Activated T-cell treated with anti-CD3 and anti-CD28 coated beads, Interleukin-2, amount 50 U/mL, for 72 hours (primary cell): Measurements from ENCODE around the gene ACTR5. TPM values are rescaled to one million over a fixed set of nuclear protein-coding genes. Genes with fewer than 3 reads are reported as not detected.

Experiments used
- ATAC-seq, 2 donors: fragments of 150-1000 bp; cut with Tn5 transposase; replicated peaks in 1 of 2; 2 replicates each; pipeline ENCODE4 v1.10.0; 2021; ENCODE audit warnings: moderate library complexity in 2 of 2, mild to moderate bottlenecking in 1 of 2
- DNase-seq, 2 donors: peaks; one replicate each; pipeline ENCODE4 v3.0.0; 2021 to 2022; ENCODE audit warnings: mixed read lengths in 1 of 2
- H3K27ac Mint-ChIP-seq: one replicate; pipeline ENCODE4 v1.8.0; 2022; ENCODE audit warnings: mild to moderate bottlenecking, moderate library complexity, mixed read lengths
- H3K27me3 Mint-ChIP-seq: one replicate; pipeline ENCODE4 v1.8.0; 2022; ENCODE audit warnings: low read depth, mixed read lengths
- H3K36me3 Mint-ChIP-seq, 2 donors: one replicate each; pipeline ENCODE4 v1.8.0; 2022; ENCODE audit warnings: mixed read lengths in 2 of 2, mild to moderate bottlenecking in 1 of 2; ENCODE audit not compliant: insufficient read depth in 2 of 2
- H3K4me1 Mint-ChIP-seq: one replicate; pipeline ENCODE4 v1.8.0; 2022; ENCODE audit warnings: low read depth, mixed read lengths
- H3K4me3 Mint-ChIP-seq, 2 donors: one replicate each; pipeline ENCODE4 v1.8.0; 2022; ENCODE audit warnings: mild to moderate bottlenecking in 2 of 2, mixed read lengths in 2 of 2, moderate library complexity in 2 of 2
- H3K9me3 Mint-ChIP-seq, 2 donors: one replicate each; pipeline ENCODE4 v1.8.0; 2022; ENCODE audit warnings: mixed read lengths in 2 of 2
- total RNA-seq, 2 donors: library from RNA; stranded (reverse); gene quantifications; one replicate each; pipeline ENCODE4 v1.2.3, GENCODE V29; 2022

The ACTR5 gene
- total RNA-seq, 2 donors from 2014 or later: 8.2 to 8.7 TPM

DNA sequence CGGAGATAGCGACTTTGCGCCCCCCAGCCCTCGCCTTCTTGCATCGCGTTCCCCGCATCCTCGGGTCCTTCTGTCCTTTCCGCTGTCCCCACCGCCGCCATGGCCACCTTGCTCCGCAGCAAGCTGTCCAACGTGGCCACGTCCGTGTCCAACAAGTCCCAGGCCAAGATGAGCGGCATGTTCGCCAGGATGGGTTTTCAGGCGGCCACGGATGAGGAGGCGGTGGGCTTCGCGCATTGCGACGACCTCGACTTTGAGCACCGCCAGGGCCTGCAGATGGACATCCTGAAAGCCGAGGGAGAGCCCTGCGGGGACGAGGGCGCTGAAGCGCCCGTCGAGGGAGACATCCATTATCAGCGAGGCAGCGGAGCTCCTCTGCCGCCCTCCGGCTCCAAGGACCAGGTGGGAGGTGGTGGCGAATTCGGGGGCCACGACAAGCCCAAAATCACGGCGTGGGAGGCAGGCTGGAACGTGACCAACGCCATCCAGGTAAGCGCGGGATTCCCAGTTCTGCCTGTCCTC lies 23.6 kb upstream of the ACTR5 start:
- H3K4me3 Mint-ChIP-seq: peak overlapping the region; percentile 49 to 63
- H3K36me3 Mint-ChIP-seq: peaks cover 3% of the 10 kb centered on the region in 2 donors
- H3K4me1 Mint-ChIP-seq: peaks cover 54% of the 10 kb centered on the region
- no peaks in the 10 kb centered on the region for H3K9me3 Mint-ChIP-seq
- peaks cover 89% of the 10 kb centered on the region for H3K27me3 Mint-ChIP-seq
- no peak overlapping the region for H3K27ac Mint-ChIP-seq
- DNase-seq: no peak
- no peak for ATAC-seq

DNA sequence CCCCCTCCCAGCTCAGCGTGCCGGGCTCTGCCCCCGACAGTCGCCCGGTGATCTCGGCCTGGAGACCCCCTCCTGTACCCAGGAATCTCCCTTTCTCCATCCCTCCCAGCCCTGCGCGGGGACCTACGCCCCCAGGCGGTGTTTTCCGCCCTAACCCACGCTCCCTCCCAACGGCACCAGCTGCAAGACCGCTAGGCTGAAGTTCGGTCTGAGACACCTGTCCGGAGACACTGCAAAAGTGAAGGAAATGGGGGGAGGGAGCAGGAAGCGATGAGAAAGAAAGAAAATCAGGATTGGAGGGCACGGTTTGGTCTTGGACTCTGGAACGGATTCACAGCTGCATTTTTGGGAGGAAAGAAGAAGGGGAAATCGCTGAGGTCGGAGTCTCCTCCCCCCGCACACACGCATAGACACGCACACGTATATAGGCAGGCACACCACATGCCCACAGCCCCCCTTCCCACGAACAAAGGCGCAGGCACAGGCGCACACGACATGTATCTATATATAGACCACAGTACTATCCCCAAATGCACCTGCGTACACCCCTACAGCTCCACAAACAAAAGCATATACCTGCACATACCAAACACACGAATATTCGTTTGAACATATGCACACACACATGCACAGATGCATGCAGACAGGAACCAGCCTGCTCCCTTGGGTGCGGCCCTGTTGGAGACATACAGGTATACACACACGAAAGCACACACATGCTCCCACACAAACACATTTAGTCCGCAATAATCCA lies 22.9 kb upstream of the ACTR5 start:
- Mint-ChIP-seq H3K4me3 (peak overlapping the region; percentile 22 to 63), H3K36me3 (peaks cover 3% of the 10 kb centered on the region in 2 donors), H3K9me3 (no peaks in the 10 kb centered on the region), H3K4me1 (peaks cover 60% of the 10 kb centered on the region), H3K27me3 (peaks cover 93% of the 10 kb centered on the region), H3K27ac (no peak overlapping the region)
- peak; percentile 12 to 14 for DNase-seq
- ATAC-seq: peak in 1 of 2 donors; percentile 1

DNA sequence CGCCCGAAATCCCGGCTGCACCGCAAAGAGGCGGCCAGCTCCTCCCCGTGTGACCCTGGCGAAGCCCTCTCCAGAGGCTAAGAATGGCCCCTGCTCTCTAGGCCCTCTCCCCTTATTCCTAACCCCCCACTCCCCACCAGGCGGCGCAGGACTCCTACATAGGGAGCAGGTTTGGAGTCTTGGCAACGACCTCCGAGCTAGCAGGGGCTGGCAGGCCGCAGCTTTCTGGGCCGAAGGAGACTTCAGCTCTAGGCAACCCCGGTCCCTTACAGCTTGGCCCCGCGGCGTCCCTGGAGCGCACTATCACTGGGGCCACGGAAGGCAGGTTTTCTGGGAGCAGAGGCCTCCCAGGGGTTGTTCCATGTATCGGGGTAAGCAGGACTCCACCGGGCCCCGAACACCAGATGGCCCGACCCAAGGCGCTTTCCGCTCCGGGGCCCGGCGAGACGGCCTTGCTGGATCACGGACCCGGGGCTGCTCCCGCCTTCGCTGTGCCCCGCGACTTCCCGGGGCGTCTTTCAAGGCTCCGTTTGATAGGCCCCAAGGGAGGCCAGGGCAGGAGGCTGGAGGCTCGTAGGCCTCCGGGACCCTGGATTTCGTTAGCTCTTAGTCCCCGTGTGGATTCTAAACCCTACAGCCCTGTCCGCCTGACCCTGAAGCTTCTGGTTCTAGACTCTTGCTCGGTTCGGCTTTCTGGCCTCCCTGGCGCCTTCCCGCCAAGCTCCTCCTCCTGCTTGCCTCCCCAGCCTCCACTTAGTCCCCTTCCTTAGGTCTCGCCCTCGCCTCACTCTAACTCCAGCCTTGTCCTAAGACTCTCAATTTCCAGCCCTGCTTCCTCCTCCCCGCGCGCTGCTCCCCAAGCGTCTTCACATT lies 22.1 kb upstream of the ACTR5 start:
- Mint-ChIP-seq H3K36me3 (peaks cover 3% of the 10 kb centered on the region in 2 donors), H3K9me3 (no peaks in the 10 kb centered on the region), H3K27ac (peak overlapping the region; percentile 53), H3K27me3 (peaks cover 91% of the 10 kb centered on the region), H3K4me3 (peak overlapping the region; percentile 65 to 74), H3K4me1 (peaks cover 69% of the 10 kb centered on the region)
- ATAC-seq (peak; percentile 47 to 58), DNase-seq (peak; percentile 67 to 70)

DNA sequence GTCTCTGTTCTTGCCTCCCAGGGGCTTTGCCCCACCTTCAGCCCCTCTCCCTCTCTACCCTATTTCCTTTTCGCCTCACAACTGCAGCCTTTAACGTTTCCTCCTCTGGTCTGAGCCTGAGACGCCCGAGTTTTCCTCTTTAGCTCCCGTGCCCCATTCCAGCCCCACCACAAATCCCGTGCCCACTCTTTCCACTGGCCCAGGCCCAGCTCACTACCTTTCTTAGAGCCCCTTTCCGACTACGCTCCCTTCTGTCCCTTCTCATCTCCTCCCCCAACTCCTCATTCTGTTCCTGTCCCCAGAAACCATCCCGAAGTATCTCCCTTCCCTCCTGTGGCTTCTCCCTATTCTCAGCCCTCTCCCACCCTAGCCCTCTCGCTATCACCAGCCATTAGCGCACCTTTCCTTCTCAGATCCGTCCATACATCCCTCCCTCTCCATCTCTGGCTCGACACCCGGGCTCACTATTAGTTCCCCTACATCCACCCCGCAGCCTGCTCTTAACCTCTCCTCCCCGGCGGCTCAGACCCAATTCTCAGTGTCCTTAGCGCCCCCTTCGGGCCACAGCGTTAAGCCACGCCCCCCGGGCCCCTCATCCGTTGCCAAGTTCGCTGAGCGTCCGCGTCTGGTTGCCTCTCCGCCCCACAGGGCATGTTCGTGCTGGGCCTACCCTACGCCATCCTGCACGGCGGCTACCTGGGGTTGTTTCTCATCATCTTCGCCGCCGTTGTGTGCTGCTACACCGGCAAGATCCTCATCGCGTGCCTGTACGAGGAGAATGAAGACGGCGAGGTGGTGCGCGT lies 21.3 kb upstream of the ACTR5 start:
- ATAC-seq (peak; percentile 57 to 61), DNase-seq (peak; percentile 86 to 88)
- Mint-ChIP-seq H3K9me3 (no peaks in the 10 kb centered on the region), H3K4me1 (peaks cover 71% of the 10 kb centered on the region), H3K27me3 (peaks cover 88% of the 10 kb centered on the region), H3K4me3 (peak overlapping the region; percentile 65 to 74), H3K36me3 (peaks cover 3% of the 10 kb centered on the region in 2 donors), H3K27ac (peak overlapping the region; percentile 53)

DNA sequence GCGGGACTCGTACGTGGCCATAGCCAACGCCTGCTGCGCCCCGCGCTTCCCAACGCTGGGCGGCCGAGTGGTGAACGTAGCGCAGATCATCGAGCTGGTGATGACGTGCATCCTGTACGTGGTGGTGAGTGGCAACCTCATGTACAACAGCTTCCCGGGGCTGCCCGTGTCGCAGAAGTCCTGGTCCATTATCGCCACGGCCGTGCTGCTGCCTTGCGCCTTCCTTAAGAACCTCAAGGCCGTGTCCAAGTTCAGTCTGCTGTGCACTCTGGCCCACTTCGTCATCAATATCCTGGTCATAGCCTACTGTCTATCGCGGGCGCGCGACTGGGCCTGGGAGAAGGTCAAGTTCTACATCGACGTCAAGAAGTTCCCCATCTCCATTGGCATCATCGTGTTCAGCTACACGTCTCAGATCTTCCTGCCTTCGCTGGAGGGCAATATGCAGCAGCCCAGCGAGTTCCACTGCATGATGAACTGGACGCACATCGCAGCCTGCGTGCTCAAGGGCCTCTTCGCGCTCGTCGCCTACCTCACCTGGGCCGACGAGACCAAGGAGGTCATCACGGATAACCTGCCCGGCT lies 20.6 kb upstream of the ACTR5 start:
- Mint-ChIP-seq H3K4me1 (peaks cover 71% of the 10 kb centered on the region), H3K36me3 (peaks cover 3% of the 10 kb centered on the region in 2 donors), H3K4me3 (peak overlapping the region; percentile 65 to 74), H3K27ac (no peak overlapping the region), H3K9me3 (no peaks in the 10 kb centered on the region), H3K27me3 (peaks cover 88% of the 10 kb centered on the region)
- peak in 1 of 2 donors; percentile 18 for DNase-seq
- ATAC-seq: peak; percentile 10 to 28

DNA sequence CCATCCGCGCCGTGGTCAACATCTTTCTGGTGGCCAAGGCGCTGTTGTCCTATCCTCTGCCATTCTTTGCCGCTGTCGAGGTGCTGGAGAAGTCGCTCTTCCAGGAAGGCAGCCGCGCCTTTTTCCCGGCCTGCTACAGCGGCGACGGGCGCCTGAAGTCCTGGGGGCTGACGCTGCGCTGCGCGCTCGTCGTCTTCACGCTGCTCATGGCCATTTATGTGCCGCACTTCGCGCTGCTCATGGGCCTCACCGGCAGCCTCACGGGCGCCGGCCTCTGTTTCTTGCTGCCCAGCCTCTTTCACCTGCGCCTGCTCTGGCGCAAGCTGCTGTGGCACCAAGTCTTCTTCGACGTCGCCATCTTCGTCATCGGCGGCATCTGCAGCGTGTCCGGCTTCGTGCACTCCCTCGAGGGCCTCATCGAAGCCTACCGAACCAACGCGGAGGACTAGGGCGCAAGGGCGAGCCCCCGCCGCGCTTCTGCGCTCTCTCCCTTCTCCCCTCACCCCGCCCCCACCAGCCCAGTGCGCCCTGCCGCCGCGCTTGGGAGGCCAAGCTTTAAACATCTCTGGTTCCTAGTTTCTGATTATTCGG lies 20.0 kb upstream of the ACTR5 start:
- H3K9me3 Mint-ChIP-seq: no peaks in the 10 kb centered on the region
- DNase-seq (peak; percentile 4 to 12), ATAC-seq (no peak)
- H3K27me3 Mint-ChIP-seq: peaks cover 86% of the 10 kb centered on the region
- H3K4me3 Mint-ChIP-seq: peak overlapping the region; percentile 65 to 74
- H3K36me3 Mint-ChIP-seq: peaks cover 3% of the 10 kb centered on the region in 2 donors
- no peak overlapping the region for H3K27ac Mint-ChIP-seq
- H3K4me1 Mint-ChIP-seq: peaks cover 66% of the 10 kb centered on the region

DNA sequence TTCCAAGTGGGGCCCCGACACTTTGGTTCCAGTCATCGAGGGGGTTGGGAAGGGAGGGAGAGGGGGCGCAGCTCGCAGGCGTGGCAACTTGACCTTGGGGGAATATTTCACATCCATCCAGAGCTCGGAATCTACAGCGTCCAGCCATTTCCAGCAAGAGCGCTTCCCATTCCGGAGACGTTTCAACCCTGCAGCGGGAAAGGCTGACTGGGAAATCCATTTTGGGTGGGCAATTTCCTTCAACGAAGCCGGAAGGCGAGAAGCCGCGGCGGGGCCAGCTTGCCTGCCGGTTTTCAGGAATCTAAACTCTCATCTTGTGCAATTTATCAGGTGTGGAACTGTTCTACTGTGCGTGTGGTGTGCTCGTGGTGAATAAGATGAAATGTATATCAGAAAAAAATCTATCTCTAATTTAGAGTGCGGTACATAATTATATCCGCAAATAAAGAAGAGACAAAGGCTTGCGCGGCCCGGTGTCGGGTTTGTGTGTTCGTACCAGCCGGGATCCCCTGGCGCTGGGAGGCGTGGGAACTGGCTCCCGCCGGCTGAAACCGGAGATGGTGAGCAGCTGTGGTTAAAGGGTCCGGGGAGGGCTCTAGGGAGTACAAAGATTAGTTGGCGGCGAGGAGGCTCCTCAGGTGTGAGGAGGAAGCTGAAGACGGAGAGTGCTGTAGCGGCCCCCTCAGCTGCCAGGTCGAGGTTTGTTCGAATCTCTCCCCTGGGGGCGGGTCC lies 19.2 kb upstream of the ACTR5 start:
- H3K4me3 Mint-ChIP-seq: peak overlapping the region; percentile 67 to 72

DNA sequence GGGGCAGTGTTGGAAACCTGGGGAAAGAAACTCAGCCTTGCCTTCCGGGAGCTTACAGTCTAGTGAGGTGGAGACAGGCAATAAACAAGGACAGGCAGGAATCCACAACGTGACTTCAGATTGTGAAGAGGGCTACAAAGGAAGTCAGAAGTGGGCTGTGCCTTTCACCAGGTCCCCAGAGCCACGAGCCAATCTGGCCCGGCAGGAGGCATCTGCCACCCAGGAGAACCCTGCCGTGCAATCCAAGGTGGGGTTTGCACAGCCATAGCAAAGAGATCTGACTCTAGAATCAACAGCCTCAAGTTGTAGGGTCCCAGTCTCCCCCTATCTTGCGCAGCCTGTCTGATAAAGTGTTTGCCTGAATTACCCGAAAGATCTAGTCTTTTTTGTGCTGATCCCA lies 18.5 kb upstream of the ACTR5 start:
- Mint-ChIP-seq H3K4me1 (peaks cover 58% of the 10 kb centered on the region), H3K4me3 (peak overlapping the region; percentile 44 to 83), H3K36me3 (peaks cover 3% of the 10 kb centered on the region in 2 donors), H3K27ac (peak overlapping the region; percentile 12), H3K27me3 (peaks cover 92% of the 10 kb centered on the region), H3K9me3 (no peaks in the 10 kb centered on the region)
- DNase-seq (peak in 1 of 2 donors; percentile 17), ATAC-seq (no peak)

More for the DNA sequence above, 19.2 kb upstream of the ACTR5 start:
- Mint-ChIP-seq H3K36me3 (peaks cover 3% of the 10 kb centered on the region in 2 donors), H3K27ac (peak overlapping the region; percentile 82), H3K4me1 (peaks cover 63% of the 10 kb centered on the region), H3K27me3 (peaks cover 89% of the 10 kb centered on the region), H3K9me3 (no peaks in the 10 kb centered on the region)
- ATAC-seq (no peak), DNase-seq (peak; percentile 15 to 19)

DNA sequence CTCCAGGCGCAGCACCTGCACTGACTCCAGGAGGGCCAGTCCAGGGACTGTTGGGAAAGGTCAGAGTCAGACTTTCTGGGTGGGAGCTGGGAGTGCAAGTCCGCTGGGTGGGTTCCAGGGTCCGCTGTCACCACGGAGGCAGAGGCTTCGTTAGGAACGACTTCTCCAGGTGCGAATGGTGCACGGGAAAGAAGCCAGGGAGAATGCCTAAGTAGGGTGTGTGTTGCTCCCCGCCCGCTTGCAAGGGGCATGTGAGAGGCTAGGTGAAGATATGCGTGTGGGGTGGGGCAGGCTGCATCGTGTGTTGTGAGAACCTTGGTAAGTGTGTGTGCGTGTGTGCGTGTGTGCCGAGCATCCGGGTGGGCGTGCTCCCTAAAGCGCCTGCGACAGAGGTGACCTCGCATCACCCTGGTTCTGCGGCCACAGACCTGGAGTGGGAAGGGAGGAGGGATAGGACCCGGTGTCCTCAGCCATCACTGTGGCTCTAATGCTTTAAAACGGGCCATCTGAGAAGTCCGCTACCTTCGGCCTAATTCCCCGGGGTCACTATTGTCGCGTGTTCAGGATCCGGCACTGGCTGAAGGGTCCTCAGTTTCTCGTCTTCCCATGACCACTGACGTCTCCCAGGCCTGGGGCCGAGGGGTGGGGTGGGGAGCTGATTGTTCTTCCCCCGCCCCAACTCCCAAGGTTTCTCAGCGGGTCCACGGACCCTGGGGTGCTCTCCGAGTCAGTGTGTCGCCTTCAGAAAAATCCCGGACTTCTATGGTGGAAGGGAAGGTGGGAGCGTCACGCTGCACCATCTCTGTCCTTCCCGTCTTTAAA lies 17.9 kb upstream of the ACTR5 start:
- Mint-ChIP-seq H3K27me3 (peaks cover 92% of the 10 kb centered on the region), H3K9me3 (no peaks in the 10 kb centered on the region), H3K27ac (peak overlapping the region; percentile 12), H3K36me3 (peaks cover 3% of the 10 kb centered on the region in 2 donors), H3K4me3 (peak overlapping the region; percentile 73 to 83), H3K4me1 (peaks cover 53% of the 10 kb centered on the region)
- ATAC-seq (no peak), DNase-seq (peak; percentile 5 to 12)

DNA sequence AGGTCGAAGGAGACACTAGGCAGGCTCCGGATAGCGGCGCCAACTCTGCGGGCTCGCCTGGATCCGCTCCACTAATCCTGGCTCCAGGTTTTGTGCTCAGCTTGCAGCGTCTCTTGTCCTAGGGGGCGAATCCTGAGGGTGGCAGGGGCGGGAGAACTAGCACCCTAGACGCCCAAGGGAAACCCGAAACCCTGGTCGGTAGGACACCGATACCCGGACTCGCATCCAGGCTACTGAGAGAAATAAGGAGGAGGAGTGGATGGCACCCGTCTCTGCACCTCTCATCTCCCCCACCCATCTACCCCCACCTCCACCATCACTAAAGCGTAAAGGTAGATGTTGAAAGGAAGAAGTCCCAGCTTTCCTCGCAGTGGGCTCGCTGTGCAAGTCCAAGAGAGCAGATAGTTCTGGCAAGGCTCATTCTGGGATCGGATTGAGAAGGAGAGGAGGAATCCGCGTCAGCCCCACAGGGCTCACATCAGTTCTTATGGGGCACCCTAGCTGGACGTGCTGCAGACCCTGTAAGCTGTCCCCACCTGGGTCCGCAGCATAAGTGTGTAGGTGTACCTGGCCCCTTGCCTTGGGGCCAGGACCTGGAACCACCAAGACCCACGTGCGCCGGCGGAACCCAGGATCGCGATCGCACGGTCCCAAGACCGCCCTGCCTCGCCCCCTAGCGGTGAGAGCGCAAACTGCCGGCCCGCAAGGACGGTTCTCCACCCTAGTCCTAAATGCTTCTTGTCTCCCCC lies 17.1 kb upstream of the ACTR5 start:
- Mint-ChIP-seq H3K4me3 (peak overlapping the region; percentile 73 to 83), H3K4me1 (peaks cover 47% of the 10 kb centered on the region), H3K36me3 (peaks cover 3% of the 10 kb centered on the region in 2 donors), H3K9me3 (no peaks in the 10 kb centered on the region), H3K27me3 (peaks cover 92% of the 10 kb centered on the region), H3K27ac (no peak overlapping the region)
- DNase-seq (peak; percentile 83 to 85), ATAC-seq (peak; percentile 75 to 76)
